ENCODE data around the gene SUPT3H.
"Not testable (repeated sequence)": the region's sequence is repeated elsewhere in the genome, so short reads cannot be mapped to it uniquely, and the experiment has no call there.

Gene SUPT3H

DNA sequence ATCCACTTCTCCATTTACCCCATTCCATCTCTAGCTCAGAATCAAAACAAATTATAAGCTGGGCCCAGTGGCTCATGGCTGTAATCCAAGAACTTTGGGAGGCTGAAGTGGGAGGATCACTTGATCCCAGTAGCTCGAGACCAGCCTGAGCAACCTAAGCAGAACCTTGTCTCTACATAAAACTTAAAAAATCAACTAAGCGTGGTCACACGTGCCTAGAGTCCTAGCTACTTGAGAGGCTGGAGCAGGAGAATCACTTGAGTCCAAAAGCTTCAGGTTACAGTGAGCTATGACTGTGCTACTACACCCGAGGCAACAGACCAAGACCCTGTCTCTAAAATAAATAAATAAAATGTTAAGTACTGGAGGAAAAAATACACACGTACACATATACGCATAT, 124.3 kb downstream of the SUPT3H start:
- DNase-seq: no peak

DNA sequence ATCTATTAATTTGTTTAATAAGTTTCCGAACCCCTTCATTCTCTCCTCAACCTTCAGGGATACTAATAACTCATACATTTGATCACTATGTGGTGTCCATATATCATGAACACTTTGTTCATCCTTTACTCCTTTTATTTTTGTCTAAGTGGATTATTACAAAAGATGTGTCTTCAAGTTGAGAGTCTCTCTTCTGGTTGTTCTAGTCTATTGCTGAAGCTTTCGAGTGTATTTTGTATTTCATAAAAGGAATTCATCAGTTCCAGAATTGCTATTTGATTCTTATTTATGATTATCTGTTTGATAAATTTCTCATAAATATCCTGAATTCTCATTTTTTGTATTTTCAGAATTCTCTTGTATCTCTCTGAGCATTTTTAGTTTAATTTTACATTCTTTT, 146.1 kb downstream of the SUPT3H start:
- DNase-seq: no peak

DNA sequence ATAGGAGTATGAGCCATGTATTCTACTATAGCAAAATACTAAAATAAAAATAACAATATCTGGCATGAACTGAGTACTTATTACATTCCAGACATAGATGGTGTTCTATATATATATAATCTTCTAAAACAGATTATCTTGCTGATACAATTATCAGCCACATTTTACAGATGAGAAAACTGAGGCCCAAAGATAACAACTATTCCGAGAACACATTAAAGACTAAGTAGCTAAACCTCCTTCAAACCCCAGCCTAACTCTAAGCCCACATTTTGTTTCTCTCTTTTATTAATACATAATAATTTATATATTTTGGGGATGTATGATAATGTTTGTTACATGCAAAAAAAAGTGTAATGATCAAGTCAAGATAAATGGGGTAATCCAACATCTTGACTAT, 148.3 kb downstream of the SUPT3H start:
- DNase-seq: no peak

DNA sequence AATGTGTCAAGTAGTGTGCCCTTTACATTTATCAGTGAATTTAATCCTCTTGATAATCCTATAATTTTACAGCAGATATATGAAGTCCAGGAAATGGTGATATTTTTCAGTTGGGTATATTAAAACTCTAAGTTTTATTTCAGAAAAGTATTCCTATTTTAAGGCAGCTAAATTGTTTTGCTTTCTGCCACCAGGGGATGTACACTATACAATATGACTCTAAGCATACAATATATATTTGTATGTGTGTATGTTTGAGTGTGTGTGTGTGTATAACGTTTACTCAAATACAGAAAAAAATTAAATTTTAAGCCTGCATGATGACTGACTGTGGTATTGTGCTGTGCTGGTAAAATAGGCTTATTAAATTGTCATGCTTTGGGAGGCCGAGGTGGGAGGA, 151.7 kb downstream of the SUPT3H start:
- DNase-seq: no peak

DNA sequence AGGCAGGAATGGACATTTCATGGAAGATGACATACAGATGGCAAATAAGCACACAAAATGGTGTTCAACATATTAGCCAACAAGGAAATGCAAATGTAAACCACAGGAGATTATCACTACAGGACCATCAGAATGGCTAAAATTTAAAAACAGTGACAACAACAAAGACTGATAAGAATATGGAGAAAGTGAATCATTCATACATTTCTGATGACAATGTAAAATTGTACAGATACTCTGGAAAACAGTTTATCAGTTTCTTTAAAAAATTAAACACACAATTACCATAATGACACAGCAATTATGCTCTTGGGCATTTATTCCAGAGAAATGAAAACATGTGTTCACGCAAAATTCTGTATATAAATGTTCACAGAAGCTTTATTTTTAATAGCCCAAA, 155.4 kb downstream of the SUPT3H start:
- DNase-seq: no peak

DNA sequence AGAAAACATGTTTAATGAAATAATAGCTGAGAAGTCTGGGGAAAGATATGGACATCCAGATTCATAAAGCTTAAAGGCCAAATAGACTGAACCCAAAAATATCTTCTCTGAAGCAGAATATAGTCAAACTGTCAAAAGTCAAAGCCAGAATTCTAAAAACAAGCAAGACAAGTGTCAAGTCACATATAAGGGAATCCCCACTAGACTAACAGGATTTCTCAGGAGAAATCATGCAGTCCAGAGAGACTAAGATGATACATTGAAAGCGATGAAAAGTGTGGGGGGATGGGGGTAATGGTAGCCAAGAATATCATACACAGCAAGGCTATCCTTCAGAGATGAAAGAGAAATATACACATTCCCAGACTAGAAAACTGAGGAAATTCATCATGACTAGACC, 162.0 kb downstream of the SUPT3H start:
- DNase-seq: no peak

DNA sequence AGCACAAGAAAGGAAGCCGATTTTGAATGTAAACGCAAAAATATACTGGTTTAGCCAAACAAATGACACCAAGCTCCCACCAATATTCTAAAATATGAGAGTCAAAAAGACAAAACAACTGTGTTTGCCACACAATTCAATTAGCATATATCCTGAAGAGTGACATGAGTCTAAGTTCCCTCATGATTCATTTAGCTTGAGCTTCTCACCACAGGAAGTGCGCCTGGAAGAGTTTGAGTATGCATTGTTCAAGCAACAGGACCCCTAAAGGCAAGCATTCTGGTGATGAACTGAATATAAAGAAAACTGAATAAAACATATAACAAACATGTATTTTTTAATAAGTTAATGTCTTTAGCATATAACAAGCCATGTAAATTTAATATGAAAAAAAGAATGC, 164.8 kb downstream of the SUPT3H start:
- DNase-seq: no peak

DNA sequence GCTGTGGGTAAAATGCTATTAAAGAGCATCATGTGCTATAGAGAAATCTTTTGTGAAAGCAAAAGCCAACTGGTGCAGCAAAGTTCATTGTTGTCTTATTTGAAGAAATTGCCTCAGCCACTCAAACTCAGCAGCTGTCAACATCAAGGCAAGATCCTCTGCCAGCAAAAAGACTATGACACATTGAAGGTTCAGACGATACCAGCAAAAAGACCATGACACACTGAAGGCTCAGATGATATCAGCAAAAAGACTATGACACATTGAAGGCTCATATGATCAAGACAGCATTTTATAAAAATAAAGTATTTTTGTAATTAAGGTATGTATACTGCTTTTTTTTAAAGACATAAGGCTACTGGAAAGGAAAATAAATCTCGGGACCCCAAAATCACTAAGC, 168.0 kb downstream of the SUPT3H start:
- no peak for DNase-seq

DNA sequence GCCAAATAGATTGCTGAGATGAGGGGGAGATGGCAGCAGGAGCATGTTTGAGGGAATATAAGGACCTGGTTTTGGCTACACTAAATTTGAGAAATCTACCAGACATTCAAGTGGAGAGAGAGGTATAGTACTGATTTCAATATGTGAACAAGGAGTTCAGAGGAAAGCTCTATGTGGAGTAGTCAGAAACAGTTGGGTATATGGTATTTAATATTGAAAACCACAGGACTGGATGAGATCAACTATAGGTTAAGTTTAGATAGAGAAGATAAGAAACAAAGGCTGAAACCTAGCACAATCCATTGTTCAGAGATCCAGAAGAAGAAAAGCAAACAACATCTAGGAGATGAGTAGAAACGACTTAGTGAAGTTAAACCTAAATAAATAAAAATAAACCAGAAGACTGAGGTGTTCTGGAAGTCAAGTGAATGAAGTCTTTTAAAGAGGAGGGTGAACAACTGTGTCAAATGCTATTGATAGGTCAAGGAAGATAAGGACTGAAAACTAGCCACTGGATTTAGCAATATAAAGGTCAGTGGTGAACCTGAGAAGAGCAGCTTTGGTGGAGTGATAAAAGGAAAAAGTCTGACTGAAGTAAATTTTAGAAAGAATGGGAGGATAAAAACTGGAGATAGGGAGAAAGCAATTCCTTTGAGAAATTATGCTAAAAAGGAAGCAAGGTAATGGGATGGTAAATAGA, 170.8 kb downstream of the SUPT3H start:
- DNase-seq: no peak

DNA sequence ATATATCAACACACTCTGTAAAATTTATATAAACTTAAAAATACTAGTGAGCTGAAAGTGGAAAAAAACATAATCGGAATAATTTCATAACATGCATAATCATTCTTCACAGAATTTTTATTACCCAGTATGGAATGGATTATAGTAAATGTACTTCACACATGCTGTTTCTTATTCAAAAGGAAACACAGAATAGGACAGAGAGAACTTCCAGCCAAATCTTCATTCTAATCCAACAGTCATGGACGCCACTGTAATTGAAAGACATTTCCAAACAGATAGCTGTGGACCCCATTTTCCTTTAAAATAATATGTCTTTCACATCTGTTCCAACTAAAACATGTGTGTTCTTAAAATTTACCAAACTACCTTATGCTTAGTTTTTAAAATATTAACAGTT, 176.2 kb downstream of the SUPT3H start:
- no peak for DNase-seq

DNA sequence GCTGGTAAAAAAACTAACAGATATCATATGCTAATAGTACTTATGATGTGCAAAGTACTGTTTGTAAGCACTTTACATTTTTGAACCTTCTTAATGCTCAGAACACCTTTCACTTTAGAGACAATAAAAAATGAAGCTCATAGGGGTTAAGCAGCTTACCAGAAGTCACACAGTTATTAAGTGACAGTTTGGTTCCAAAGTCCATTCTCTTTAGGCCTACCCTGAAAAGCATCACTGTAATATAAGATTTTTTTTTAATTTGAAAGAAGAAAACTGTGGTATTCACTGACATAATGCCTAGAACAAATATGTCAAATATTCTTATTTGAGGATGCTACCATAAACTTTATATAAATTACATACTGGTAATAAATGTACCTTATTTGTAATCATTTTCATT, 177.2 kb downstream of the SUPT3H start:
- DNase-seq: no peak

DNA sequence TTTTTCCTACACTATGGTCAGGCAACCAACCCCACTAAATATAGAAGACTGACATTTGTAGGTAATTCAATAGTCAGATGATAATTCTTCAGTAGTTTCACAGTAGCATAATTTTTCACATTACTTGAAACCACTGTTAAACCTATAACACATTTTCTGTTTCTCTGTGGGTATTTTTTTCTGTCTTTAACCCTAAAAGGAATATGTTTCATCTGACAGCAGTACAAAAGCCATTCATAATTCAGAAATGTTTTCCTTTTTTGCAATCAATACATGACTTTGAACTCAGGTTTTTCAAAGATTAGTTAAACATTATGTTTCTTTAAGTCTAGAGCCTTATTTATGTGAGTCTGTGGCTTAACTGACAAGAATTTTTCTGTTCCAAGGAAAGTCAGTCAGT, 178.2 kb downstream of the SUPT3H start:
- no peak for DNase-seq

DNA sequence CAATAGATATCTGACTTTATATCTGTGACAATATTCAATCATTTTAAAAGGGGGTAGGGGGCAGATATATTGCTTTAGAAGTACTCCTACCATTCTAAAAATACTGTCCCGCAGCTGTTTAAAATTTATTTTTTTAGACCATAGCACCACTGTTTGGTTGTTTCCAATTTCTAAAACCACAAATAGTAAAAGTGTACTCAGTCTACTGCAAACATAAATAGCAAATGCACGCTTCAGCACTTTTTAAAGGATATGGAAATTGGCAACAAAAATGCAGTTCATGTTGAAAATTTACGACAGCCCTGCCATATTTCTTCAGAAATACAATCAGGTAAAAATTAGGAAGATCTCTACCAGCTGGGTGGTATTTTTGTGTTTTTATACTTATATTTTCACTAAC, 181.6 kb downstream of the SUPT3H start:
- no peak for DNase-seq

DNA sequence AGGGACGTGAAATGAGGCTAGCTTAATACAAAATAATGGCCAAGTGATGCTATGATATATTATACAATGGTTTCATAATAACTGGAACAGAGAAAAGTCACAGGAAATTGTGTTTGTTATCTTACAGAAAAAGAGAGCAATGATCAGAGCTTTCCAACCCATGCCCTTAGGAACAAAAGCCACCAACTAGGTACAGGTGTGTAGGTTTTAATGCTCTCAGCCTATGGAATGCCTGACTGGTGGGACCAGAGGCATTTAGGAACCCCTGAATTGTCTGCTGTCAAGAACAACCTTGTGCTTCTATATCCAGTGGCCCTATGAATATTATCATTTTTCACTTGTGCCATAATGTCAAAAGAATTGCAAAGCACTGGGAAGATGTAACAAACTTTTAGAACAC, 182.6 kb downstream of the SUPT3H start:
- DNase-seq: no peak

DNA sequence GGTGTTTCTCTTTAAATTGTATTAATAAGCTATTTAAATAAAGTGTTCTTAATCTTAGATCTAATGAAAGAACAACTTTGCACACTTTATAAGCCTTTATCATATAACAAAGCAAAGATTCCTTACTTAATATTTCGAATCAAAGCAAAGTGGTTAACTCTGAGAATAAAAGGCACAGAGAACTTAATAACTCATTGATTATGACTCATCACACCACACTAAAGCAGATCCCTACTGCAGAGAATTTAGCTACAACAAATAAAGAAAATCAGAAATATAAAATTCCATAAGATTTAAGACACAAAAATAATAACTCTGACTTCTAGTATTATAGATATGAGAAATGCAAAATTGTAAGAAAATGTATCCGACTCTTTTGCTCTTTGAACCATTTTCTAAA, 185.2 kb downstream of the SUPT3H start:
- no peak for DNase-seq

DNA sequence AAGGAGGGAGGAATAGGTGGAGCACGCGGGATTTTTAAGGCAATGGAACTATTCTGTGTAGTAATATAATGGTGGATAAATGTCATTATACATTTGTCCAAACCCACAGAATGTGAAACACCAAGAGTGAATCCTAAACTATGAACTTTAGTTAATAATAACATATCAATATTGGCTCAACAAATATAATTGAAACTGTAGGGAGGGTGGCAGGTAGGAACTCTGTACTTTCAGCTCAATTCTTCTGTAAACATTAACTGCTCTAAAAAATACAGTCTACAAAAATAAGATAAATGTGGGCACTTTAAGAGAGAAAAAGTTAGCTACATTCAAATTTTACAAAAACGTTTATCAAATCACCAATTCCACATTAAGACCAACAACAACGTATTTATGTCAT, 186.3 kb downstream of the SUPT3H start:
- no peak for DNase-seq

DNA sequence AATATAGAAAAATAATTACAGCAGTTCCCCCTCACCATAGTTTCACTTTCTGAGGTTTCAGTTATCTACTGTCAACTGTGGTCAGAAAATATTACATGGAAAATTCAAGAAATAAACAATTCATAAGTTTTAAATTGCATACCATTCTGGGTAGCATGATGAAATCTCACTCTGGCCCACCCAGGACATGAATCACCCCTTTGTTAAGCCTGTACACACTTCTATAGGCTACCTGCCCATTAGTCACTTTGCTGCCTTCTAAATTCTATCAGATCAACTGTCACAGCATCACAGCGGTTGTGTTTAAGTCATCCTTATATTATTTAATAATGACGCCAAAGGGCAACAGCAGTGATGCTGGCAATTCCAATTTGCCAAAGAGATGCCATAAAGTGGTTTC, 189.9 kb downstream of the SUPT3H start:
- no peak for DNase-seq

DNA sequence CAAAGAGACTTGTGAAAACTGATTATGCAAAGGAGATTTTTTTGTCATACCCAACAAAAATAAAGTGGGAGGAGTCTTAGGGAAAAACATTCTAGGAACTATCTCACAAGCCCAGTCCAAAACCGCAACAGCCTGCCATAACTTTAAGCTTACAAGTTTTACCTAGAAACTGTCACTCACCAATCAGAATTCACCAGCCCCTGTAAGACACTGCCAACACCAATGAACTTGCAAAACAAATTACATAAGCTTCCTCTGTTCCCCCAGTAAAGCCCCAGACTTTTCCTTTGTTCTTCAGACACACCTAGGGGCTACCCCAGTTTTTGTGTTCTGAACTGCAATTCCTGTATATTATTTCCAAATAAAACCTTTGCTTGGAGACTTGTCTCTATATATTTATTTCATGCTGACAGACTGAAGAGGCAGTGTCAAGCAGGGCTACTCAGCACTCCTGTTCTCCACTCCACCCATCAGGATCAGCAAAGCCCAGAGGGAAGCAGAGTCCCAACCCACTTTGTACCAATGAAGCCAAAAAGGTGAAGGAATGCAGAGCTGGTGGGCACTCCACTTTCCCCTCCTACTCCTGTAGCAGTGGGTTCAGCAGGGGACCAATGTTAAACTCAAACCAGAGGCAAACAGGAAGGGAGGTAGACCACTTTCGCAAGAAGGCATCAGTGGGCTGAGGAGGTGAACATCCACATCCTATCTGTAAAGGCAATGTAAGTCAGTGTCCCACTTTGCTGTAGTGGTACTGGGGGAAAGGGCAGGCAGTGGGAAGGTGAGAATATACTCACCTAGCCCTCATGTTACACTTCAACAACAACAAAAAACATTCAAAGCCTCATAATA, 192.1 kb downstream of the SUPT3H start:
- DNase-seq: peak; percentile 14

DNA sequence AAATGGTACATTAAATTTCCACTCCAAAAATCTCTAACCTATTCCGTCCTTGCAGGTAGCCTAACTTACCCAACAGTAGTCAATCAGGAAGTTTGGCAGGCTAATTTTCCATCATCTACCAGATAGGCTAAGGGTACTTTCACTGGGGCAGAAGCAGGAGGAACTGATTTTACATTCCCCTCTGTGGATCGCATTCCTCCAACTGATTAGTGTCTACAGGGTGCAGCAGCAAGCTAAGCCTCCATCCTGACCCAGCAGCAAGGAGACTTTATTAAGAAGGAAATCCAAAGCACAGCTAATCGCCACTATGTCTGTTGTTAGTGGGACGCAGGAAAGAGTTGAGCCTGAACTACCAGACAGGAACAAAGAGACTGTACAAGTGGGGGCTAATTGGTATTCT, 192.8 kb downstream of the SUPT3H start:
- no peak for DNase-seq

DNA sequence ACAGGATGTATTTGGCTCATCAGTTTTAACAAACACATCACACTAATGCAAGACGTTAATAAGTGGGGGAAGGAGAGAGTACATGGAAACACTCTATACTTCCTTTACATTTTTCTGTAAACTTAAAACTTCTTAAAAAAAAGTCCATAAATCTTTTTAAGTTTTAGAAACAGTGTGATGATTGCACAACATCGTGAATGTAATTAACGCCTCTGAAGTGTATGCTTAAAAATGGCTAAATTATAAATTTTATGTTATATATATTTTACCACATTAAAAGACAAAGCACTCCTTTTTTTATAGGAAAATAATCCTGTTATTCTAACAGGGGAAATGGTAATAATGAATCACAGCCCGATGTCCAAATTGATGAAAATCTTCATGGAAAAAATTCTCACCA, 193.7 kb downstream of the SUPT3H start:
- DNase-seq: no peak

DNA sequence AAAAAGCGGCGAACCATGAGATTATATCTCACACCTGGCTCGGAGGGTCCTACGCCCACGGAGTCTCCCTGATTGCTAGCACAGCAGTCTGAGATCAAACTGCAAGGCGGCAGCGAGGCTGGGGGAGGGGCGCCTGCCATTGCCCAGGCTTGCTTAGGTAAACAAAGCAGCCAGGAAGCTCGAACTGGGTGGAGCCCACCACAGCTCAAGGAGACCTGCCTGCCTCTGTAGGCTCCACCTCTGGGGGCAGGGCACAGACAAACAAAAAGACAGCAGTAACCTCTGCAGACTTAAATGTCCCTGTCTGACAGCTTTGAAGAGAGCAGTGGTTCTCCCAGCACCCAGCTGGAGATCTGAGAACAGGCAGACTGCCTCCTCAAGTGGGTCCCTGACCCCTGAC, 201.4 kb downstream of the SUPT3H start:
- not testable (repeated sequence) for DNase-seq

DNA sequence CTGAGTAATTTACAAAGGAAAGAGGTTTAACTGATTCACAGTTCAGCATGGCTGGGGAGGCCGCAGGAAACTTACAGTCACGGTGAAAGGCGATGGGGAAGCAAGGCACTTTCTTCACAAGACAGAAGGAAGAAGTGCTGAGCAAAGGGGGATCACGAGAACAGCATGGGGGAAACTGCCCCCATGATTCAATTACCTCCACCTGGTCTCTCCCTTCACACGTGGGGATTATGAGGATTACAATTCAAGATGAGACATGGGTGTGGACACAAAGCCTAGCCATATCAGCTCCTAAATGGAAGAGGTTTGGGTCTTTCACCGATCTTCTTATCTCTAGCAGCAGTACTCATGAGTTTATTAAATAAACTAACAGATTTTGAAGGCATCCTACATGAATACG, 202.5 kb downstream of the SUPT3H start:
- no peak for DNase-seq

DNA sequence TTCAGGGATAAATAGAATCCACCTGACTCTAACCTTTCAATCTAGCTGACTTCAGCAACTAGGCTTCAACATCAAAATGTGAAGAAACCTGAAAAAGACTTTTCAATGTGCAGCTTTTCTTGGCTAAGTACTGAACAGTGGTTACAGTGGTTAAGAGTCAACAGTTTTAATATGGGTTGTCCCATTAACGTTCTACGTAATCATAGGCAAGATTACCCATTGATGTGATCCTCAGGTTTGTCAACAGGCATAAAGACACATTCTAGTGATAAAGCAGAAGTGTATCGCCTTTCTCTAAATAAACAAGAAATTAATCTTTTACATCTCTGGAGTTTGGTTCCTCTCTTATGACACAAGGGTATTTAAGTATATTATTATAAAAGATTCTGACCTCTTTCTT, 203.7 kb downstream of the SUPT3H start:
- no peak for DNase-seq

DNA sequence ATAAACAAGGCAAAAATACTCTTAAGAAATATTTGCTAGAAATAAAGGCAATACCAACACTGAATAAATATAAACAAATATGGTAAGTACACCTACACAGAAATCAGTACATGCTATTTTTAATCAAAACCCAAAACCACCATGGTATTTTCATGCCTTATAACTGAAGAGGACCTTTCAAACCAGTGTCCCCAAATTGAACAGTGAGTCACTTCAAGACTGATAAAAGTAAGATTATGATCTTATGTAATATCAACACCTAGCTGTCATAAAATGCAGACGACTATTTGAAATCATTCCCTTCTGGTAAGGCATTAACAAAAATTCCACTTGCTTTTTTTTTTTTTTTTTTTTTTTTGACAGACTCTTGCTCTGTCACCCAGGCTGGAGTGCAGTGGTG, 206.4 kb downstream of the SUPT3H start:
- DNase-seq: no peak

DNA sequence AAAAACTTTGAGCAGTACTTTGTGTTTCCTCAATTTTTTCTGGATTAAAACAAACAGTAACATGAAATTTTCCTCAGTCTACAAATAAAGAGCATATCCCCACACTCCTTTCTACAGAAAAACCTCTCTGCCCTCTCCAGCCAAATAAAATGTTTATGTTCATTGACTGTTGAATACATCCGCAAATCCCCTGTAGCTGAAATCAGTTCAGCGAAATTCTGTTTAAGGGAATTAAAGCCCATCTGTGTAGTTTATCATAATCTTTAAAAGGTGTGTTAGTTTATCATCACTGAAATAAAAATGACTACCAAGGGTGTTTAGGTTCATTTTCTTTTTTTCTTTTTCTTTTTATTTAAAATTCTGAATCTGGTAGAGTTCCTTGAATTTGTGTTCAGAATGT, 207.4 kb downstream of the SUPT3H start:
- no peak for DNase-seq

Data from CD4-positive, alpha-beta T cell treated with Interleukin-12 subunit alpha and Interleukin-12 subunit beta, for 1 hour (primary cell).